HG03571 (cell line): ENCODE results near the gene WIPI1.

Source experiments
- ATAC-seq: cut with Tn5 transposase; IDR thresholded peaks from one replicate; pipeline ENCODE4 v1.9.1; 2021; ENCODE audit not compliant: unreplicated experiment

Gene WIPI1

DNA sequence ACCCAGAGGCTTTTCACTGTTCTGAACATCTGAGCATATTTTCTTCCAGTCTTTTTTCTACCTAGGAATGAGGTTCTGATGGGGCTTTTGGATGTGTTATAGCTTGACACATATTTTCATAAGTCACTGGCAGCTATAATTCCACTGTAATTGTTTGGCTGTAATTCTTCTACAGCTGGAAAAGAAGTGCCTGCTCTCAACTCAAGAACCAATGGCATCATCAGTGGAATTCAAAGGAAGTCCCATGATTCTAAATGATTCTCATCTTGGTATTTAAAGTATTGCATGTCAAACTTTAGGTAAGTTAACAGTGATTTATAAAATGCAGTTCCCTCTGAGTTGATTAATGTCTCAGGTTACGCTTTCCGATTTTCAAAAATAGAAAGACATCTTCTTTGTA lies 16.8 kb downstream of the WIPI1 start:
- ATAC-seq, result no peak

GRCh38 chr17:68439656-68440290 lies 17.5 kb downstream of the WIPI1 start:
- no peak for ATAC-seq

DNA sequence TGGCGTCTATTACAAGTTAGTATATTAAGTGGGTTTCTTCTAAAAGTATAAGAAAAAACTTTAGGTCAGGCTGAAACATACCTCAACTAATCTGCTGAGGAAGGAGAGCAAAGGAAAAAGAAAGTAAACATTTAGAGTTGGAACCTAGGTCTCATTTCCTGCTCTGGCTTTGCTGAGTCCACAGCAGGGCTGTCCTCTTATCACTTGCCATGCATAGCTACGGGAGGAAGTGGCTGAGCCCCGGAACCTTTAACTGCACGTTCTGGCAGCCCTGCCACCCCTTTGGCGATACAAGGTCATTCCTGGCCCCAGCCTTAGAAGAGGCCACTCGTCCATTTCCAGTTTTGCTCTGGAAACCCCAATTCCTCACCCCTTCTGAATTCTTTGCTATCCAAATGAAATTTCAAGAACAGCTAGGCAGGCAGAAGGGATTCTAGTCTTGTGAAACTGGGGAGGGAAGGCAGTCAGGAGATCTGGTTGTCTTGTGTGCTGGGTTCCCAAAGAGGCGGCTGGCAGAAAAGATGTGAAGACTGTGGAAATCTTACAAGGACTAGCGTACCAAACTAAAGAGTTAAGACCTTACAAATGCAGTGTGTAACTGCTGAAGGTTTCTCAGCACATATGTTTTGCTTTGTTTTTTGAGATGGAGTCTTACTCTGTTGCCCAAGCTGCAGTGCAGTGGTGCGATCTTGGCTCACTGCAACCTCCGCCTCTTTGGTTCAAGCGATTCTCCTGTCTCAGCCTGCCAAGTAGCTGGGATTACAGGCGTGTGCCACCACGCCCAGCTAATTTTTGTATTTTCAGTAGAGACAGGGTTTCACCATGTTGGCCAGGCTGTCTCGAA lies 19.1 kb downstream of the WIPI1 start:
- peak; percentile 70 for ATAC-seq

GRCh38 chr17:68435876-68436842 lies 21.1 kb downstream of the WIPI1 start:
- no peak for ATAC-seq

DNA sequence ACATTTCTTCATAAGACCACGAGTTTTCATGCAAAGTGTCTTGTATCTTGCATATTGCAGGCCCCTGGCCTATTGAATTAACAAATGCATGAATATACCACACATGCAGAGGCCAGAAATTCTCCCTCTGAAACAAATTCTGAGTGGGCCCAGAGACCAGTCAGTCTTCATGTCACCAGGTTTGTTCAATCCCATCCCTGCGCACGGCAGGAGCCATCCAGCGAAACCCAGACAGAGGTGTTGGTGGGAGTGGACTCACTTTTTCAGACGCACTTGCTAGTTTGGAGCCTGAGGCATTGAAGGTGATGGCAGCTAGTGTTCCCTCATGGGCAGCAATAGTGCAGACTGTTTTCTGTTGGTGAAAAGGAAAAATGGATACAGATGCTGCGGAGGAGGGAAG lies 21.9 kb downstream of the WIPI1 start:
- no peak for ATAC-seq

GRCh38 chr17:68433911-68434508 lies 23.3 kb downstream of the WIPI1 start:
- no peak for ATAC-seq

- no peak for ATAC-seq
Observed at GRCh38 chr17:68433211-68433610, 24.1 kb downstream of the WIPI1 start.

DNA sequence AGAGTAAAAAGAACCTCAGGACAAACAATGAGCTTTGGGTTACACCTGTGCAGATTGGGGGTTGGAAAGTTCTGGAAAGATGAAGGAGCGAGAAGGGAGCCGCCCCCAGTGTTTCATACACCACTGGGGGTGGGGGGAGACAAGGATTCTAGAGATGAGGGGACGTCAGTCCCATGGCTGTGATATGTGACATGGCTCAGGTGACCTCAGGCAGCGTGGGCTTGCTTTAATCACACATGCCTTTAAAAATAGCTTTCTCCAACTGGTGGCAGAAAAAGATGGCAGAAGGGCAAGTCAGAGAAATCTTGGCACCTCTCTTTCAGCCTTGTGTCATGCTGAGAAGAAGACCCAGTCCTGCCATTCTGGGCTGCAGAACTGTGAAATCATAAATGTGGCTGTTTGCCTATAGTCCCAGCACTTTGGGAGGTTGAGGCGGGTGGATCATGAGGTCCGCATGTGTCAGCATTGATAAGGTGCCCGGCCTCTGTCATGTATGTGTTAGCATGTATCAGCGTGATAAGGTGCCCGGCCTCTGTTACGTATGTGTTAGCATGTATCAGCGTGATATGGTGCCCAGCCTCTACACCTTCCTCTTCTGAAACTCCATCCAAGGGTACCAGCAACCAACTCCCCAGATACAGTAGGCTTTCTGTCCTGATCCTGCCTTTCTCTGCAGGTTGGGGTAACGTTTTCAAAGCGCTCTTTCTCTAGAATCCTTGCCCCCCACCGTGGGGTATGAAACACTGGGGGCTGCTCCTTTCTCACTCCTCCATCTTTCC lies 25.0 kb downstream of the WIPI1 start:
- no peak for ATAC-seq

GRCh38 chr17:68431661-68432071 lies 25.6 kb downstream of the WIPI1 start:
- no peak for ATAC-seq

- ATAC-seq, result no peak
Observed at GRCh38 chr17:68431045-68431608, 26.2 kb downstream of the WIPI1 start.

GRCh38 chr17:68429881-68430280 lies 27.4 kb downstream of the WIPI1 start:
- ATAC-seq, result no peak

- no peak for ATAC-seq
Observed at GRCh38 chr17:68428498-68429172, 28.7 kb downstream of the WIPI1 start.

- ATAC-seq, result no peak
Observed at GRCh38 chr17:68427575-68427974, 29.7 kb downstream of the WIPI1 start.

DNA sequence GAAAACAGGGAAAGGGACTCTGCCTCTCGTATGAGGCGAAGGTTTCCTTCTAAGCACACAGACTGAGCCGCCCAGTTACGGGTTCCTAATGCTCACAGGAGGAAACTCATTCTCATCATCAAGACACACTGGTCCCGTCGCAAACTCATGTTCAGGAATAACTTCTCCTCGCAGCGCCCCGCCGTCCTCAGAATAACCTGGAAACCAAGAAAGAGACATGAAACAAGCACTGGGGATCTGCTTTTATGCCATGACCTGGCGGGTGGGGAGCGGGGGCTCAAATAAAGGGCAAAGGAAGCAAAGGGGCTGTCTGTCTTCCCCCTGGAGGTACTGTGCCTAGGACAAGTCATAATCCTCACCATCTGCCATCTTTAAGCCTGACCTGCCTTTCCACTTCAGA lies 31.3 kb downstream of the WIPI1 start:
- no peak for ATAC-seq

GRCh38 chr17:68424861-68425260 lies 32.4 kb downstream of the WIPI1 start:
- no peak for ATAC-seq

DNA sequence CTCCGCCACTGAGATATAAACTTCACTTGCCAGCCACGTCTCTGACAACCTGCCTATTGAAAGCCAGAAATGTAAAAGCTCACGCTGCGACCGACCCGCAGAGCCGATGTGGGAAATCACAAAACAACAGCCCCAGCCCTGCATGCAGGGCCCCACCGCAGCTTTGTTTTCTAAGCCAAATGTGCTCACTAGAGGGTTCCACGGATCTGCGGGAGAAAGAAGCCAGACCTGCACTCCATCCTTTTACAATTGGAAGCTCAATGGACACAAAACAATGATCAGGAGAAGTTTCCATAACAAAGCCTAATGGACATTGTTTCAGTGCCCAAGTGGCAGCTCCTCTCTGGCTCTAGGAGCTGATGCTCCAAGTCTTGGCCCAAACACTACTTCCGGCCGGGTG lies 33.1 kb downstream of the WIPI1 start:
- no peak for ATAC-seq

DNA sequence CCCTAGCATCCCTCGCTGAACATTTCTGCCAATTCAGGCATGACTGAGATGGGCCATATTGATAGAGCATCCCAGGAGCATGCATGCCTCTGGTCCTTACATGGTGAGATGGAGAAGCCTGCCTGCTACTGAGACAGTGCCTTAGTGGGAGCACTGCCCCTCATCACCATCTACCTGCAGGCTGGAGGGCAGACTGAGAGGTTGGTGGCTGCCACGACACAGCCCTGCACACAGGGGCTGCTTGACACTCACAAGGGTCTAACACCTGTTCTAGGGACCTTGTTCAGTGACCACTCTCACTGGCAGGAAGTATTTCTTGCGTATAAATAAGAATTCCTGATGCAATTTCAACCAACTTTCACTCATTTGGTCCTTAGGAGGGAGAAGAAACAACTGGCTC lies 34.0 kb downstream of the WIPI1 start:
- ATAC-seq, result no peak

- no peak for ATAC-seq
Observed at GRCh38 chr17:68422821-68423220, 34.5 kb downstream of the WIPI1 start.

DNA sequence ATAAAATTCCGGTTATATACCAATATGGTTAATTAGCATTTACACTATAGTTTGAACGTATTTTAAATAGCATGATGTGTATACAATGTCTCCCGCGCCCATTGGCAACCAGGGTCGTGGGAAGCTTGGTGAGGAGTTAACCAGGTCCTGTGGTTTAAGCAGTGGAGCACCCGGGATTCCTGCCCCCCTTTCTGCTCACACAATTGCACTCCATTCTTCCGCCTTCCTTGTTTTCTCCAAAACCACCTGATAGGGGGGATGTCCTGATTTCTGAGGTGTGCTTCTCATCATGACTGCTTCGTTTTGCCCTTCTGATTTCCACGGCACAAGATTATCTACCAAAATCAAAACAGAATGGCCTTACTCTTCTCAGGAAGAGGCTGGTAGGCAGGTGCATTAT lies 35.8 kb downstream of the WIPI1 start:
- ATAC-seq, result no peak
